ENCODE data around the gene SMPD2.

SMPD2 gene

DNA sequence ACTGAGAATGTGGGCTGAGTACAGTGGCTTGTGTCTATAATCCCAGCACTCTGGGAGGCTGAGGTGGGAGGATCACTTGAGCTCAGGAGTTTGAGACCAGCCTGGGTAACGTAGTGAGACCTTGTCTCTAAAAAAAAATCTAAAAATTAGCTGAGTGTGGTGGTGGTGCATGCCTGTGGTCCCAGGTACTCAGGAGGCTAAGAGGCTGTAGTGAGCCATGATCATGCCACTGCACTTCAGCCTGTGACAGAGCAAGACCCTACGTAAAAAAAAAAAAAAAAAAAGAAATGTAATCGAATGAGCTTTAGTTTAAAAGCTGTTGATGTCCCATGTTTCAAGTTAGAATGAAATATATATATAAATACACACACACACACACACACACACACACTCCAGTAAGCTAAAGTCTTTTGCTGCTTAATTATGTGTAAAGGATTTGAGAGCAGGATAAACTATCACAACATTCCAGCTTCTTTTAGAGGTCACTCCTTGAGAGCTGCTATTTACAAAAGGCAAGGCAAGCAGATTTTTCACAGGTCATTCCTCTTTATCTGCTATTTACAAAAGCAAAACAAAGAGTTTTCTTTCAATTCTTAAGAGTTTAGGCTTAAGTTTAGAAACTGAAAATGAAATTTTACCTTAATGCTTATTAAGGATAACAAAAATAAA, 19.8 kb downstream of the SMPD2 start:
- no peak for TF ChIP-seq EGR1 (IDR thresholded peaks at IDR 0.05)
- TF ChIP-seq, protein P1, sequence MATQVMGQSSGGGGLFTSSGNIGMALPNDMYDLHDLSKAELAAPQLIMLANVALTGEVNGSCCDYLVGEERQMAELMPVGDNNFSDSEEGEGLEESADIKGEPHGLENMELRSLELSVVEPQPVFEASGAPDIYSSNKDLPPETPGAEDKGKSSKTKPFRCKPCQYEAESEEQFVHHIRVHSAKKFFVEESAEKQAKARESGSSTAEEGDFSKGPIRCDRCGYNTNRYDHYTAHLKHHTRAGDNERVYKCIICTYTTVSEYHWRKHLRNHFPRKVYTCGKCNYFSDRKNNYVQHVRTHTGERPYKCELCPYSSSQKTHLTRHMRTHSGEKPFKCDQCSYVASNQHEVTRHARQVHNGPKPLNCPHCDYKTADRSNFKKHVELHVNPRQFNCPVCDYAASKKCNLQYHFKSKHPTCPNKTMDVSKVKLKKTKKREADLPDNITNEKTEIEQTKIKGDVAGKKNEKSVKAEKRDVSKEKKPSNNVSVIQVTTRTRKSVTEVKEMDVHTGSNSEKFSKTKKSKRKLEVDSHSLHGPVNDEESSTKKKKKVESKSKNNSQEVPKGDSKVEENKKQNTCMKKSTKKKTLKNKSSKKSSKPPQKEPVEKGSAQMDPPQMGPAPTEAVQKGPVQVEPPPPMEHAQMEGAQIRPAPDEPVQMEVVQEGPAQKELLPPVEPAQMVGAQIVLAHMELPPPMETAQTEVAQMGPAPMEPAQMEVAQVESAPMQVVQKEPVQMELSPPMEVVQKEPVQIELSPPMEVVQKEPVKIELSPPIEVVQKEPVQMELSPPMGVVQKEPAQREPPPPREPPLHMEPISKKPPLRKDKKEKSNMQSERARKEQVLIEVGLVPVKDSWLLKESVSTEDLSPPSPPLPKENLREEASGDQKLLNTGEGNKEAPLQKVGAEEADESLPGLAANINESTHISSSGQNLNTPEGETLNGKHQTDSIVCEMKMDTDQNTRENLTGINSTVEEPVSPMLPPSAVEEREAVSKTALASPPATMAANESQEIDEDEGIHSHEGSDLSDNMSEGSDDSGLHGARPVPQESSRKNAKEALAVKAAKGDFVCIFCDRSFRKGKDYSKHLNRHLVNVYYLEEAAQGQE (IDR thresholded peaks at IDR 0.05; ENCODE audit: low read depth), result no peak
- TF ChIP-seq TEAD4 (IDR thresholded peaks at IDR 0.05), result no peak
- no peak for TF ChIP-seq ZBTB7A (IDR thresholded peaks at IDR 0.05; ENCODE audit: low read depth)
- TF ChIP-seq NFIC (IDR thresholded peaks at IDR 0.05), result no peak
- no peak for TF ChIP-seq TCF12 (IDR thresholded peaks at IDR 0.05; ENCODE audit: low read depth)
- TF ChIP-seq, protein P2, sequence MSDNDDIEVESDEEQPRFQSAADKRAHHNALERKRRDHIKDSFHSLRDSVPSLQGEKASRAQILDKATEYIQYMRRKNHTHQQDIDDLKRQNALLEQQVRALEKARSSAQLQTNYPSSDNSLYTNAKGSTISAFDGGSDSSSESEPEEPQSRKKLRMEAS (IDR thresholded peaks at IDR 0.05), result no peak
- no peak for TF ChIP-seq FOXM1 (IDR thresholded peaks at IDR 0.05; ENCODE audit: borderline replicate concordance, low read depth)
- TF ChIP-seq EP300 (IDR thresholded peaks at IDR 0.05; ENCODE audit: borderline replicate concordance), result no peak
- TF ChIP-seq YY1 (IDR thresholded peaks at IDR 0.05; ENCODE audit: low read depth), result no peak

DNA sequence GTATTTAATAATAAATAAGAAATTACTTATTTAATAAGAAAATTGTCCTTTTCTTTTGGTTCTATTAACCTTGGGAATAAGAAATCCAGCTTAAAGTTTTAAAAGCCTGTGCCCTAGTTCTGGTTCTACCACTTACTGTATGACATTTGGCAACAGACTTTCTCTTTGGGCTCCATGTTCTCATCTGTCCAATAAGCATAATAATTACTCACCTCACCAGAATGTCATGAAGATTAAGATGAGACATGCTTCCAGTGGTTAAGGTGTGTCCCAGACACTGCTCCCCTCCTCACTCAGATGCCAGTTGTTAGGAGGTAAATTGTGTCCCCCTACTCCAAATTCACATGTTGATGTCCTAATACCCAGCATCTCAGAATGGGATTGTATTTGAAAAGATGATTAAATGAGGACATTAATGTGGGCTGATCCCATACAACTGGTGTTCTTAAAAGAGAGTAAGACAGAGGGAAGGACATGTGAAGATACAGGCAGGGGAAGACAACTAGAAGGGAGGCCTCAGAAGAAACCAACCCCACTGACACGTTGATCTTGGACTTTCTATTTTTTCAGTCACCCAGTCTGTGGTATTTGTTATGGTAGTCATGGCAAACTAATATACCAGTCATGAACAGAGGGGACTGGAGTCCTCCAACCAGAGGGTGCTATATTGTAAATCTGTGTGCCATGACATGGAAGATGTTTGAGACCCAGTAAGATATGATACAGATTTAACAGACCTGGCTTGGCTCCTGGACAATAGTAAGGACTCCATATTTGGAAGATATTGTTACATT, 21.4 kb downstream of the SMPD2 start:
- TF ChIP-seq TCF12 (IDR thresholded peaks at IDR 0.05; ENCODE audit: low read depth) (no peak), TAF1 (IDR thresholded peaks at IDR 0.05; ENCODE audit: low read depth) (no peak), CEBPB (IDR thresholded peaks at IDR 0.05) (no peak), FOXM1 (IDR thresholded peaks at IDR 0.05; ENCODE audit: borderline replicate concordance, low read depth) (no peak), NFIC (IDR thresholded peaks at IDR 0.05) (no peak), EP300 (IDR thresholded peaks at IDR 0.05; ENCODE audit: borderline replicate concordance) (no peak)
- TF ChIP-seq, protein P2 (IDR thresholded peaks at IDR 0.05), result no peak

DNA sequence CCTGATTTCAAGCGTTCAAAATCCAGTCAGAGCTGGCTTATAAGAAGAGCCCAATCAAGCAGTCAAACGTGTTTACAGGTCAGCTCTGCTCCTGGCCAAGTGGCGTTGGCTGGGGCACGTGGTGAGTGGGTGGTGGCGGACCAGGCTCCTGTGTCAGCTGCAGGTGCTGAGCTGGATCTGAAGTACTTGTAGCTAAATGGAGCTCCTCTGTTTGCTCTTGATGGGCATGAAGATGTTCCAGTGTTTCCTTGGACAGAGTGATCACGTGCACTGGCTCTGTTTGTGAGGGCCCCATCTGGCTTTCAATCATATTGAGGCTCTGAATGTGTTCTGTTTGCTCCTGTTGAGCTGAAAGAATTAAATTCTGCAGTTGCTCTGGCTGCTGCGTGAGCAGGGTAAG, 25.2 kb downstream of the SMPD2 start:
- no peak for TF ChIP-seq TCF12 (IDR thresholded peaks at IDR 0.05; ENCODE audit: low read depth)
- TF ChIP-seq NFIC (IDR thresholded peaks at IDR 0.05), result no peak
- no peak for TF ChIP-seq EGR1 (IDR thresholded peaks at IDR 0.05)
- TF ChIP-seq EP300 (IDR thresholded peaks at IDR 0.05; ENCODE audit: borderline replicate concordance), result no peak
- no peak for TF ChIP-seq RAD21 (IDR thresholded peaks at IDR 0.05; ENCODE audit: low read depth)
- no peak for TF ChIP-seq TAF1 (IDR thresholded peaks at IDR 0.05; ENCODE audit: low read depth)
- TF ChIP-seq, protein P3, sequence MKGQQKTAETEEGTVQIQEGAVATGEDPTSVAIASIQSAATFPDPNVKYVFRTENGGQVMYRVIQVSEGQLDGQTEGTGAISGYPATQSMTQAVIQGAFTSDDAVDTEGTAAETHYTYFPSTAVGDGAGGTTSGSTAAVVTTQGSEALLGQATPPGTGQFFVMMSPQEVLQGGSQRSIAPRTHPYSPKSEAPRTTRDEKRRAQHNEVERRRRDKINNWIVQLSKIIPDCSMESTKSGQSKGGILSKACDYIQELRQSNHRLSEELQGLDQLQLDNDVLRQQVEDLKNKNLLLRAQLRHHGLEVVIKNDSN (IDR thresholded peaks at IDR 0.05), result no peak
- no peak for TF ChIP-seq FOXM1 (IDR thresholded peaks at IDR 0.05; ENCODE audit: borderline replicate concordance, low read depth)
- TF ChIP-seq, protein P1 (IDR thresholded peaks at IDR 0.05; ENCODE audit: low read depth), result no peak

DNA sequence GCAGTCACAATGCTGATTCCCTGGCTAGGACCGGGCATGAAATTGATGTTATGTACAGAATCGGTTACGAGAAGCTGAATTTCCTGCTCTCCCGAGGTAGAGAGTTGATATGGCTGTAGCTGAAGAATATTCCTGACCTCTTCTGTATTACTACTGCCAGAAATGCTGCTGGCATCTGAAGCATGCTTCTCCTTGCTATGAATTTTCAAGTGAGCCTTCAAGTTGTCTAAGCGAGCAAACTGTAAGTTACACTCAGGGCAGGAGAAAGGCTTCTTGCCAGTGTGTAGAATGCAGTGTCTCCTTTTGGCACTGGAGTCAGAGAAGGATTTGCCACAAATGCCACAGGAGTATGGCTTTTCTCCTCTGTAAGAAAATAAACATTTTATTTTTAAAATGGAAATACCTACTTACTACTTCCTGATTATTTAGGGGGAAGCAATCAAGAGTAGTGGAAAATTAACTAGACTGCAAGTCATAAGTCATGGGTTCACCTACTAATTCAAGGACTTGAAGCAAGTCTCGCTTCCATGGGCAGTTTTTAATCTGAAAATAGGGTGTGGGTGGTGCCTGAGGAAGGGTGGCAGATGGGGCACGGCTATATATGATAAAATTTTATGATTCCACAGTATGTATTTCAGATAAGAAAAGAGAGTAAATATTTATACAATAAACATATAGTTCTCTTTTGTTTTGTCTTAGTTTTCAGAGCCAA, 25.8 kb downstream of the SMPD2 start:
- TF ChIP-seq RAD21 (IDR thresholded peaks at IDR 0.05; ENCODE audit: low read depth) (no peak), NFIC (IDR thresholded peaks at IDR 0.05) (no peak), TCF12 (IDR thresholded peaks at IDR 0.05; ENCODE audit: low read depth) (no peak), TAF1 (IDR thresholded peaks at IDR 0.05; ENCODE audit: low read depth) (no peak)

DNA sequence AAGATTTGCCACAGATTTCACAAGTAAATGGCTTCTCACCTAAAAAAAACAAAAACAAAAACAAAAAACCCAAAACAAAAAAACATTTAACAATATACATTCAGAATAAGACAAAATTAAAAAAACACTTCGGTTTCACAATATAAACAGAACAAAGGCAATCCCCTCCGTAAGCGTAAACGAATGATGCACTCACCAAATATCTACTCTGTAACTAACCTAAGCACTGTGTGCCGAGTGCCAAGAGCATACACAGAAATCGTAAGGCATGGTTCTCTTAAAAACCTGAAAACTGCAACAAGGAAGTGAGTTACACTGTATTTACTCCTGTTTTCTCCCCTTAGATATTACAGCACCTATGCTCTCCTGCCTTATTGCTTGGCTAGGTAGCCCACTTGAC, 27.2 kb downstream of the SMPD2 start:
- TF ChIP-seq YY1 (IDR thresholded peaks at IDR 0.05; ENCODE audit: low read depth), result no peak
- TF ChIP-seq CEBPB (IDR thresholded peaks at IDR 0.05), result no peak
- no peak for TF ChIP-seq CREB1 (IDR thresholded peaks at IDR 0.05; ENCODE audit: low read depth)
- TF ChIP-seq ZBTB7A (IDR thresholded peaks at IDR 0.05; ENCODE audit: low read depth), result no peak

DNA sequence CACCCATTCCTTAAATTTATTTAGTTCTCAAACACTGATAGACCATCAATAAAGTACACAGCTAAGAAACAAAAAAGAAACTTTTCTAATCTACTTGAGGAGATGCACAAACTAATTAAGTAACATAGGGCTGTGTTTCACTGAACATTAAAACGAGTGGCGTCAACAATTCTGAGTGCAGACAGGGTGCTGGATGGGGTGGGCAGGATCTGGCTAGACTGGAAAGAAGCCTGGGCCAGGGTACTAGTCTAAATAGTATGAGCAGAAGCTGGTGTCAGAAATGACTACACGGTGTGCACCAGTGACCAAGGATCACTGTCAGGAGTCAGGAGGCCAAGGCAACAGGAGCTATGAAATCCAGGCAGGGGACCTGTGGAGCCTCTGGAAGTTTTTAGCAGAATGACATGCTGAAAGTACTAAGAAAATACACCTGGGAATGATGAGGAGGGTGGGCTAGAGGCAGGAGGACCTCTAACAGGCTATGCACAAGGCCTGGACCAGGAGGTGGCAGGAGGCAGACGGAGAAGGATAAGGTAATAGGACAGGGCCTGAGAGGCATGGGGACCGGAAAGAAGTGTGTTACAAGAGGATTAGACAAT, 29.2 kb downstream of the SMPD2 start:
- TF ChIP-seq CEBPB (IDR thresholded peaks at IDR 0.05) (no peak), TEAD4 (IDR thresholded peaks at IDR 0.05) (no peak), FOXM1 (IDR thresholded peaks at IDR 0.05; ENCODE audit: borderline replicate concordance, low read depth) (no peak), EGR1 (IDR thresholded peaks at IDR 0.05) (no peak), TAF1 (IDR thresholded peaks at IDR 0.05; ENCODE audit: low read depth) (no peak), ZBTB7A (IDR thresholded peaks at IDR 0.05; ENCODE audit: low read depth) (no peak), CREB1 (IDR thresholded peaks at IDR 0.05; ENCODE audit: low read depth) (no peak), NFIC (IDR thresholded peaks at IDR 0.05) (no peak), TCF12 (IDR thresholded peaks at IDR 0.05; ENCODE audit: low read depth) (no peak), YY1 (IDR thresholded peaks at IDR 0.05; ENCODE audit: low read depth) (no peak)
- TF ChIP-seq, protein P1 (IDR thresholded peaks at IDR 0.05; ENCODE audit: low read depth), result no peak
- TF ChIP-seq, protein P3 (IDR thresholded peaks at IDR 0.05), result no peak
